ENCODE measurements around the gene CDK15. TPM values are rescaled to one million over a fixed set of nuclear protein-coding genes. Genes with fewer than 3 reads are reported as not detected.

The CDK15 gene
- total RNA-seq, 1 experiment from 2014 or later = not detected

- Histone ChIP-seq H3K79me2 (ENCODE audit: insufficient read depth, low read length) (peaks cover 54% of the 10 kb centered on the region), H3K4me2 (ENCODE audit: low read length) (peak overlapping the region; percentile 92), H3K27me3 (ENCODE audit: insufficient read depth, low read length) (no peaks in the 10 kb centered on the region), H3K4me3 (replicated peaks in 1 of 2; ENCODE audit: low read depth in 1 of 2, low read length in 2 of 2) (peak overlapping the region; percentile 91 to 97), H3K4me1 (ENCODE audit: control insufficient read depth in 1 of 2, insufficient read depth in 2 of 2, low read length in 2 of 2) (peaks cover 11 to 31% of the 10 kb centered on the region in 2 experiments), H3K36me3 (ENCODE audit: control insufficient read depth in 1 of 2, insufficient read depth in 2 of 2, low read length in 2 of 2) (no peaks in the 10 kb centered on the region), H2AFZ (ENCODE audit: low read depth, low read length, poor library complexity, severe bottlenecking) (no peak overlapping the region), H3K27ac (ENCODE audit: low read depth, low read length) (peak overlapping the region; percentile 81), H3K9me2 (ENCODE audit: insufficient read depth) (no peaks in the 10 kb centered on the region), H4K20me1 (ENCODE audit: insufficient read depth) (no peaks in the 10 kb centered on the region; the same call in 1 of the 2 replicates), H3K9me3 (ENCODE audit: control insufficient read depth in 1 of 2, insufficient read depth in 1 of 2, low read depth in 1 of 2, low read length in 2 of 2) (no peaks in the 10 kb centered on the region), H3K9ac (ENCODE audit: low read length) (peak overlapping the region; percentile 91)
- ATAC-seq = peak; percentile 33
- ChIA-PET RAD21 (ENCODE audit: low non-redundant PET in 1 of 2, low total read pairs in 2 of 2, uncharacterized antibody in 2 of 2, unreplicated experiment in 2 of 2) (no interaction called here), CTCF (interaction anchor here (1.0 to 1.5 kb wide), 2 partner anchors 15 to 548 kb away, joined by 5 read pairs; no protein-coding TSS in a partner anchor), POLR2A (interaction anchor here (1.4 kb wide), 1 partner anchor 547 kb away, joined by 3 read pairs; no protein-coding TSS in a partner anchor)
- DNase-seq (ENCODE audit: low read depth, low spot score) = no peak
- intact Hi-C loops (cut with micrococcal nuclease) = no loop called here
- no peak for TF ChIP-seq FOSL1 (IDR thresholded peaks at IDR 0.05; ENCODE audit: low read depth)
- no peak; the same call in 1 of the 2 replicates for TF ChIP-seq ELF1 (IDR thresholded peaks at IDR 0.05; ENCODE audit: borderline replicate concordance, low read depth)
- TF ChIP-seq EGR1 (IDR thresholded peaks at IDR 0.05; ENCODE audit: low read depth) = peak; percentile 68
- TSS peak; percentile 63 for BruUV-seq (replicated peaks)
Measured at GRCh38 chr2:201779901-201780673, 26.2 kb upstream of the CDK15 start.

GRCh38 chr2:201780674-201781493 lies 25.5 kb upstream of the CDK15 start, which contains the start of gene ALS2:
Gene ALS2 (minus strand): TSS chr2:201780933. CDS start chr2:201768885, 12,048 bp downstream.
- BruUV-seq (replicated peaks) = TSS peak; percentile 92
- TF ChIP-seq ZNF274 (IDR thresholded peaks at IDR 0.05; ENCODE audit: low read depth, low read length) (no peak), EZH2phosphoT487 (IDR thresholded peaks at IDR 0.05; ENCODE audit: borderline replicate concordance) (no peak), SP1 (IDR thresholded peaks at IDR 0.05; ENCODE audit: low read depth) (peak; percentile 89), CTCF (IDR thresholded peaks at IDR 0.05 in 2 of 3, conservative IDR thresholded peaks at IDR 0.05 in 1 of 3; ENCODE audit: borderline replicate concordance in 1 of 3, insufficient read depth in 1 of 3, low read depth in 2 of 3, low read length in 2 of 3) (no peak), ZBTB33 (IDR thresholded peaks at IDR 0.05; ENCODE audit: extremely low read depth, insufficient replicate concordance, low read length) (peak; percentile 84), POLR2A (IDR thresholded peaks at IDR 0.05; ENCODE audit: borderline replicate concordance, extremely low read depth, insufficient read depth, insufficient read length) (no peak), SRF (IDR thresholded peaks at IDR 0.05; ENCODE audit: low read depth) (peak; percentile 89), RAD21 (IDR thresholded peaks at IDR 0.05; ENCODE audit: low read depth) (no peak), SIN3A (IDR thresholded peaks at IDR 0.05; ENCODE audit: low read depth) (peak; percentile 81), EZH2 (IDR thresholded peaks at IDR 0.05) (no peak), EGR1 (IDR thresholded peaks at IDR 0.05; ENCODE audit: low read depth) (peak; percentile 53; the same call in 1 of the 2 replicates)

More at GRCh38 chr2:201780674-201781493, 25.5 kb upstream of the CDK15 start, which contains the start of gene ALS2:
- peak within 1 kb of the TSS; percentile 92 for H3K4me2 ChIP-seq (ENCODE audit: low read length)
- peaks cover 47% of the 10 kb centered on the region for H3K79me2 ChIP-seq (ENCODE audit: insufficient read depth, low read length)
- H3K9me3 ChIP-seq (ENCODE audit: control insufficient read depth in 1 of 2, insufficient read depth in 1 of 2, low read depth in 1 of 2, low read length in 2 of 2) = no peaks in the 10 kb centered on the region
- peak within 1 kb of the TSS; percentile 91 to 97 for H3K4me3 ChIP-seq (replicated peaks in 1 of 2; ENCODE audit: low read depth in 1 of 2, low read length in 2 of 2)
- intact Hi-C loops (cut with micrococcal nuclease) = no loop called here
- CTCF ChIA-PET = interaction anchor here (1.0 to 1.5 kb wide), 2 partner anchors 14 to 549 kb away, joined by 5 read pairs; no protein-coding TSS in a partner anchor
- peak; percentile 99 for DNase-seq (ENCODE audit: low read depth, low spot score)
- H3K4me1 ChIP-seq (ENCODE audit: control insufficient read depth in 1 of 2, insufficient read depth in 2 of 2, low read length in 2 of 2) = peaks cover 11 to 31% of the 10 kb centered on the region in 2 experiments
- RAD21 ChIA-PET (ENCODE audit: low non-redundant PET in 1 of 2, low total read pairs in 2 of 2, uncharacterized antibody in 2 of 2, unreplicated experiment in 2 of 2) = no interaction called here
- POLR2A ChIA-PET = interaction anchor here (0.8 to 1.4 kb wide), 2 partner anchors 526 to 548 kb away, joined by 3 read pairs; no protein-coding TSS in a partner anchor
- no peaks in the 10 kb centered on the region for H3K9me2 ChIP-seq (ENCODE audit: insufficient read depth)
- ATAC-seq = peak; percentile 91
- H3K27ac ChIP-seq (ENCODE audit: low read depth, low read length) = peak within 1 kb of the TSS; percentile 81
- H3K9ac ChIP-seq (ENCODE audit: low read length) = peak within 1 kb of the TSS; percentile 91
- H3K36me3 ChIP-seq (ENCODE audit: control insufficient read depth in 1 of 2, insufficient read depth in 2 of 2, low read length in 2 of 2) = no peaks in the 10 kb centered on the region
- H4K20me1 ChIP-seq (ENCODE audit: insufficient read depth) = no peaks in the 10 kb centered on the region; the same call in 1 of the 2 replicates
- no peaks in the 10 kb centered on the region for H3K27me3 ChIP-seq (ENCODE audit: insufficient read depth, low read length)
- H2AFZ ChIP-seq (ENCODE audit: low read depth, low read length, poor library complexity, severe bottlenecking) = peak within 1 kb of the TSS; percentile 47

Data from HCT116 (cell line).